H1 (cell line): Measurements from ENCODE around the gene ACADSB.

ENCODE experiments used
- CTCF ChIP-seq, 3 experiments: IDR thresholded peaks; 1 replicate in 2 of 3; 2 replicates in 1 of 3; pipeline versions ENCODE4 v1.5.1 to v1.6.1; 2011; ENCODE audit warnings: low read length in 3 of 3, mild to moderate bottlenecking in 3 of 3, inconsistent platforms in 2 of 3, low read depth in 1 of 3, moderate library complexity in 1 of 3; ENCODE audit not compliant: insufficient read depth in 1 of 3; ENCODE audit errors: control extremely low read depth in 1 of 3
- EP300 ChIP-seq, 2 experiments: IDR thresholded peaks; 1 replicate in 1 of 2; 2 replicates in 1 of 2; pipeline ENCODE4 v1.6.1; 2011 to 2012; ENCODE audit warnings: low read depth in 2 of 2, low read length in 2 of 2, mild to moderate bottlenecking in 2 of 2, borderline replicate concordance in 1 of 2, inconsistent platforms in 1 of 2, moderate library complexity in 1 of 2
- HDAC6 ChIP-seq: IDR thresholded peaks from one replicate; pipeline ENCODE4 v1.7.1; 2012; ENCODE audit warnings: low read depth, mild to moderate bottlenecking, inconsistent platforms, low read length, moderate library complexity
- SIN3A ChIP-seq, 2 experiments: IDR thresholded peaks in 1 of 2; conservative IDR thresholded peaks in 1 of 2; 2 replicates each; pipeline ENCODE4 v1.6.1; 2011 to 2012; ENCODE audit warnings: low read length in 2 of 2, improper control_type of control experiment in 1 of 2, low read depth in 1 of 2, mild to moderate bottlenecking in 1 of 2
- SP1 ChIP-seq: IDR thresholded peaks from 2 replicates; pipeline ENCODE4 v1.6.1; 2011; ENCODE audit warnings: low read depth, low read length

- TF ChIP-seq CTCF (IDR thresholded peaks at IDR 0.05; ENCODE audit: control extremely low read depth in 1 of 3, insufficient read depth in 1 of 3, low read depth in 1 of 3, low read length in 3 of 3) (no peak), EP300 (IDR thresholded peaks at IDR 0.05; ENCODE audit: borderline replicate concordance in 1 of 2, low read depth in 2 of 2, low read length in 2 of 2) (no peak), SP1 (no peak), SIN3A (conservative IDR thresholded peaks at IDR 0.05 in 1 of 2, IDR thresholded peaks at IDR 0.05 in 1 of 2; ENCODE audit: low read depth in 1 of 2, low read length in 2 of 2) (no peak), HDAC6 (no peak)
These were observed 75.0 kb downstream of the ACADSB start for GRCh38 chr10:123083811-123084210.
